Stimulated activated CD4-positive, alpha-beta T cell treated with anti-CD3 and anti-CD28 coated beads, Interleukin-4, amount 100 ng/mL, for 24 hours (primary cell): ENCODE measurements around the gene AIFM1.
"Not testable (repeated sequence)": the region's sequence is repeated elsewhere in the genome, so short reads cannot be mapped to it uniquely, and the experiment has no call there.

Source experiments
- DNase-seq: peaks from one replicate; pipeline ENCODE4 v3.0.0-alpha.2; 2020

Gene AIFM1

GRCh38 chrX:130117166-130117565 is 48.5 kb downstream of the AIFM1 start:
- no peak for DNase-seq

GRCh38 chrX:130115119-130115885 is 50.3 kb downstream of the AIFM1 start:
- DNase-seq = not testable (repeated sequence)

- no peak for DNase-seq
Measured at GRCh38 chrX:130114141-130114588, 51.5 kb downstream of the AIFM1 start.

GRCh38 chrX:130111220-130112154 is 54.2 kb downstream of the AIFM1 start:
- no peak for DNase-seq

GRCh38 chrX:130110379-130111219 is 55.0 kb downstream of the AIFM1 start, which contains the start of gene ELF4:
ELF4 (minus strand) TSS chrX:130110497; CDS start chrX:130081330, 29,167 bp downstream.
- peak; percentile 49 for DNase-seq

- peak; percentile 14 for DNase-seq
Measured at GRCh38 chrX:130109429-130110378, 55.9 kb downstream of the AIFM1 start.

- peak; percentile 34 for DNase-seq
Measured at GRCh38 chrX:130108647-130109428, 56.8 kb downstream of the AIFM1 start.

GRCh38 chrX:130106071-130106470 is 59.6 kb downstream of the AIFM1 start:
- no peak for DNase-seq

- no peak for DNase-seq
Measured at GRCh38 chrX:130105244-130105643, 60.4 kb downstream of the AIFM1 start.

GRCh38 chrX:130103605-130104004 is 62.0 kb downstream of the AIFM1 start:
- DNase-seq = no peak

GRCh38 chrX:130100180-130100579 is 65.5 kb downstream of the AIFM1 start:
- DNase-seq = no peak

- DNase-seq = no peak
Measured at GRCh38 chrX:130098210-130098552, 67.5 kb downstream of the AIFM1 start.

GRCh38 chrX:130097507-130098209 is 68.0 kb downstream of the AIFM1 start:
- no peak for DNase-seq

- no peak for DNase-seq
Measured at GRCh38 chrX:130095249-130096030, 70.2 kb downstream of the AIFM1 start.

- DNase-seq = no peak
Measured at GRCh38 chrX:130094696-130095095, 70.9 kb downstream of the AIFM1 start.

- no peak for DNase-seq
Measured at GRCh38 chrX:130093271-130093670, 72.4 kb downstream of the AIFM1 start.

GRCh38 chrX:130091980-130092522 is 73.6 kb downstream of the AIFM1 start:
- DNase-seq = peak; percentile 73

- no peak for DNase-seq
Measured at GRCh38 chrX:130090364-130090763, 75.3 kb downstream of the AIFM1 start.
